RWPE2 (cell line): ENCODE measurements around the gene SMAD7.

Experiments
- ATAC-seq: fragments of 200-7000 bp; cut with Tn5 transposase; 3 replicates; pipeline ENCODE4 v1.9.1; 2021; ENCODE audit warnings: low read depth
- DNase-seq: peaks from one replicate; pipeline ENCODE4 v3.0.0-alpha.2; 2020; ENCODE audit warnings: low spot score
- H3K27ac ChIP-seq: fragments of 450-650 bp; 2 replicates; pipeline ENCODE4 v1.5.1; 2017; ENCODE audit warnings: mild to moderate bottlenecking; ENCODE audit not compliant: poor library complexity, severe bottlenecking
- H3K27me3 ChIP-seq: fragments of 250-450 bp; sonication (Bioruptor Pico); 2 replicates; pipeline ENCODE4 v1.5.1; 2021; ENCODE audit warnings: mild to moderate bottlenecking, moderate library complexity; ENCODE audit not compliant: insufficient read depth, poor library complexity, severe bottlenecking
- H3K36me3 ChIP-seq: fragments of 250-450 bp; sonication (Bioruptor Pico); 2 replicates; pipeline ENCODE4 v1.5.1; 2020; ENCODE audit warnings: low read depth, mild to moderate bottlenecking, moderate library complexity
- H3K4me1 ChIP-seq: fragments of 250-450 bp; sonication (Bioruptor Pico); 2 replicates; pipeline ENCODE4 v1.5.1; 2021; ENCODE audit warnings: mild to moderate bottlenecking, moderate library complexity; ENCODE audit not compliant: insufficient read depth, poor library complexity, severe bottlenecking
- H3K4me3 ChIP-seq: fragments of 250-450 bp; sonication (Bioruptor Pico); 2 replicates; pipeline ENCODE4 v1.5.1; 2021; ENCODE audit warnings: mild to moderate bottlenecking, moderate library complexity; ENCODE audit not compliant: severe bottlenecking
- H3K9me3 ChIP-seq: fragments of 250-450 bp; sonication (Bioruptor Pico); 2 replicates; pipeline ENCODE4 v1.5.1; 2021; ENCODE audit warnings: mild to moderate bottlenecking, moderate library complexity; ENCODE audit not compliant: severe bottlenecking
- CTCF ChIP-seq: fragments of 450-650 bp; IDR thresholded peaks from one replicate; pipeline ENCODE4 v1.5.1; 2017; ENCODE audit warnings: mild to moderate bottlenecking, moderate library complexity; ENCODE audit not compliant: poor library complexity, severe bottlenecking

Gene SMAD7

GRCh38 chr18:48888773-48889080 is 62.0 kb downstream of the SMAD7 start:
- no peaks in the 10 kb centered on the region for H3K4me1 ChIP-seq
- no peaks in the 10 kb centered on the region for H3K9me3 ChIP-seq
- H3K27ac ChIP-seq: no peak overlapping the region
- ATAC-seq (no peak), DNase-seq (no peak)
- no peaks in the 10 kb centered on the region for H3K27me3 ChIP-seq
- H3K4me3 ChIP-seq: no peak overlapping the region
- TF ChIP-seq CTCF: no peak
- no peaks in the 10 kb centered on the region for H3K36me3 ChIP-seq

GRCh38 chr18:48887905-48888772 is 62.6 kb downstream of the SMAD7 start:
- no peaks in the 10 kb centered on the region for H3K4me1 ChIP-seq

GRCh38 chr18:48887294-48887904 is 63.4 kb downstream of the SMAD7 start:
- Histone ChIP-seq H3K36me3 (no peaks in the 10 kb centered on the region), H3K27ac (no peak overlapping the region), H3K4me3 (no peak overlapping the region), H3K27me3 (no peaks in the 10 kb centered on the region), H3K9me3 (no peaks in the 10 kb centered on the region), H3K4me1 (no peaks in the 10 kb centered on the region)
- TF ChIP-seq CTCF: no peak
- no peak for ATAC-seq
- no peak for DNase-seq

More at GRCh38 chr18:48887905-48888772, 62.6 kb downstream of the SMAD7 start:
- no peak for DNase-seq
- no peaks in the 10 kb centered on the region for H3K9me3 ChIP-seq
- no peak overlapping the region for H3K27ac ChIP-seq
- H3K27me3 ChIP-seq: no peaks in the 10 kb centered on the region
- no peak for ATAC-seq
- H3K36me3 ChIP-seq: no peaks in the 10 kb centered on the region
- no peak for TF ChIP-seq CTCF
- no peak overlapping the region for H3K4me3 ChIP-seq

- TF ChIP-seq CTCF: no peak
- Histone ChIP-seq H3K27ac (no peak overlapping the region), H3K36me3 (no peaks in the 10 kb centered on the region), H3K27me3 (no peaks in the 10 kb centered on the region), H3K9me3 (no peaks in the 10 kb centered on the region), H3K4me1 (no peaks in the 10 kb centered on the region), H3K4me3 (no peak overlapping the region)
- ATAC-seq (no peak), DNase-seq (no peak)
These were observed 64.1 kb downstream of the SMAD7 start for GRCh38 chr18:48886520-48887293.
